ENCODE data around the gene HIF3A. TPM values are rescaled to one million over a fixed set of nuclear protein-coding genes. Genes with fewer than 3 reads are reported as not detected.

The HIF3A gene
- polyA plus RNA-seq, 2 of the 4 experiments (the other 2 are of a cell fraction): not detected

DNA sequence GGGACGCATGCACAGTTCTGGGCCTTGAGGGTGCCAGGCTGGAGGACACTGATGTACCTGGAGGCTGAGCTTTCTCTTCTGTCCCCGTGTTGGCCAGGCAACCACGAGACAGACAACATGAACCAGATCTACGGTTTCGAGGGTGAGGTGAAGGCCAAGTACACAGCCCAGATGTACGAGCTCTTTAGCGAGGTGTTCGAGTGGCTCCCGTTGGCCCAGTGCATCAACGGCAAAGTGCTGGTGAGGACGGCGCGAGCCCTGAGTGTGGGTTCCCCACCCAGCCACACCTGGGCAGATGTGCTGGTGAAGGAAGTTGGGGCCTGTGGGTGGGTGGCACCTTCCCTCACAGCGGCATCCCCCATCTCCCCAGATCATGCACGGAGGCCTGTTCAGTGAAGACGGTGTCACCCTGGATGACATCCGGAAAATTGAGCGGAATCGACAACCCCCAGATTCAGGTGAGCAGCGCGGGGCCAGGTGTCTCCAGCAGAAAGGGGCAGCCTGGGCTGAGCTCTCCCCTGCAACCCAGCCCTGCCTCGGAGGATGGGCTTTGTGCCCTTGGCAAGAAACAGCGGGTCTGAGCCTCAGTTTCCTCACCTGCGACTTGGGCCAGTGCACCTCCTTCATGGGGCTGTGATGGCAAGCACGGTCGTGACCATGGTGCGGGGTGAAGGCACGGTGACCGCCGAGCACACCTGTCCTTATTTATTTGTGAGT, 90.3 kb downstream of the HIF3A start:
- Histone ChIP-seq H3K9me3 (peaks cover 6% of the 10 kb centered on the region; the same call in 1 of the 3 replicates), H3K4me2 (no peak overlapping the region), H3K4me3 (no peak overlapping the region), H3K27ac (no peak overlapping the region), H3K4me1 (no peaks in the 10 kb centered on the region)
- ChIA-PET CTCF (interaction anchor here (0.5 to 30.8 kb wide), 11 partner anchors 10 to 308 kb away, joined by 3 to 501 read pairs (median 5); partner anchors contain the start of gene PPP5C), POLR2A (no interaction called here)
- WGBS (ENCODE audit: missing lambda C conversion rate): 98% methylated on average over 30 of the region's 30 CpGs
- DNase-seq (ENCODE audit: low read depth in 1 of 2, low spot score in 1 of 2): no peak
- TF ChIP-seq PBX3 (IDR thresholded peaks at IDR 0.05): no peak
- TF ChIP-seq USF2 (IDR thresholded peaks at IDR 0.05): no peak
- no peak for TF ChIP-seq FOXS1 (CRISPR knock-in tag; IDR thresholded peaks at IDR 0.05)
- TF ChIP-seq POLR2AphosphoS2 (conservative IDR thresholded peaks at IDR 0.05; ENCODE audit: low read length): no peak
- no peak for TF ChIP-seq POLR2A (IDR thresholded peaks at IDR 0.05; ENCODE audit: low read length)
- TF ChIP-seq ZSCAN20 (CRISPR knock-in tag; IDR thresholded peaks at IDR 0.05): no peak
- no peak for TF ChIP-seq MAX (IDR thresholded peaks at IDR 0.05)
- TF ChIP-seq JUNB (IDR thresholded peaks at IDR 0.05): no peak
- TF ChIP-seq, protein P1, sequence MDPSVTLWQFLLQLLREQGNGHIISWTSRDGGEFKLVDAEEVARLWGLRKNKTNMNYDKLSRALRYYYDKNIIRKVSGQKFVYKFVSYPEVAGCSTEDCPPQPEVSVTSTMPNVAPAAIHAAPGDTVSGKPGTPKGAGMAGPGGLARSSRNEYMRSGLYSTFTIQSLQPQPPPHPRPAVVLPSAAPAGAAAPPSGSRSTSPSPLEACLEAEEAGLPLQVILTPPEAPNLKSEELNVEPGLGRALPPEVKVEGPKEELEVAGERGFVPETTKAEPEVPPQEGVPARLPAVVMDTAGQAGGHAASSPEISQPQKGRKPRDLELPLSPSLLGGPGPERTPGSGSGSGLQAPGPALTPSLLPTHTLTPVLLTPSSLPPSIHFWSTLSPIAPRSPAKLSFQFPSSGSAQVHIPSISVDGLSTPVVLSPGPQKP (IDR thresholded peaks at IDR 0.05; ENCODE audit: low read depth, low read length): no peak
- no peak for TF ChIP-seq NFE2L2 (conservative IDR thresholded peaks at IDR 0.05; ENCODE audit: low read length)
- TF ChIP-seq MAFK (IDR thresholded peaks at IDR 0.05; ENCODE audit: partially characterized antibody): no peak
- TF ChIP-seq SREBF2 (IDR thresholded peaks at IDR 0.05): no peak
- TF ChIP-seq HOXA7 (CRISPR knock-in tag; IDR thresholded peaks at IDR 0.05): no peak
- no peak for TF ChIP-seq FOSL2 (IDR thresholded peaks at IDR 0.05)
- TF ChIP-seq FOSL2 (CRISPR knock-in tag; IDR thresholded peaks at IDR 0.05): no peak
- TF ChIP-seq, protein P2, sequence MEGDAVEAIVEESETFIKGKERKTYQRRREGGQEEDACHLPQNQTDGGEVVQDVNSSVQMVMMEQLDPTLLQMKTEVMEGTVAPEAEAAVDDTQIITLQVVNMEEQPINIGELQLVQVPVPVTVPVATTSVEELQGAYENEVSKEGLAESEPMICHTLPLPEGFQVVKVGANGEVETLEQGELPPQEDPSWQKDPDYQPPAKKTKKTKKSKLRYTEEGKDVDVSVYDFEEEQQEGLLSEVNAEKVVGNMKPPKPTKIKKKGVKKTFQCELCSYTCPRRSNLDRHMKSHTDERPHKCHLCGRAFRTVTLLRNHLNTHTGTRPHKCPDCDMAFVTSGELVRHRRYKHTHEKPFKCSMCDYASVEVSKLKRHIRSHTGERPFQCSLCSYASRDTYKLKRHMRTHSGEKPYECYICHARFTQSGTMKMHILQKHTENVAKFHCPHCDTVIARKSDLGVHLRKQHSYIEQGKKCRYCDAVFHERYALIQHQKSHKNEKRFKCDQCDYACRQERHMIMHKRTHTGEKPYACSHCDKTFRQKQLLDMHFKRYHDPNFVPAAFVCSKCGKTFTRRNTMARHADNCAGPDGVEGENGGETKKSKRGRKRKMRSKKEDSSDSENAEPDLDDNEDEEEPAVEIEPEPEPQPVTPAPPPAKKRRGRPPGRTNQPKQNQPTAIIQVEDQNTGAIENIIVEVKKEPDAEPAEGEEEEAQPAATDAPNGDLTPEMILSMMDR (IDR thresholded peaks at IDR 0.05): no peak
- TF ChIP-seq BCL3 (IDR thresholded peaks at IDR 0.05): no peak
- TF ChIP-seq FOSB (CRISPR knock-in tag; IDR thresholded peaks at IDR 0.05): no peak
- TF ChIP-seq TFCP2L1 (CRISPR knock-in tag; IDR thresholded peaks at IDR 0.05): no peak
- no peak for TF ChIP-seq ZNF302 (CRISPR knock-in tag; IDR thresholded peaks at IDR 0.05)
- TF ChIP-seq ZC3H11A (IDR thresholded peaks at IDR 0.05): no peak
- ATAC-seq: no peak
- no peak for FAIRE-seq

DNA sequence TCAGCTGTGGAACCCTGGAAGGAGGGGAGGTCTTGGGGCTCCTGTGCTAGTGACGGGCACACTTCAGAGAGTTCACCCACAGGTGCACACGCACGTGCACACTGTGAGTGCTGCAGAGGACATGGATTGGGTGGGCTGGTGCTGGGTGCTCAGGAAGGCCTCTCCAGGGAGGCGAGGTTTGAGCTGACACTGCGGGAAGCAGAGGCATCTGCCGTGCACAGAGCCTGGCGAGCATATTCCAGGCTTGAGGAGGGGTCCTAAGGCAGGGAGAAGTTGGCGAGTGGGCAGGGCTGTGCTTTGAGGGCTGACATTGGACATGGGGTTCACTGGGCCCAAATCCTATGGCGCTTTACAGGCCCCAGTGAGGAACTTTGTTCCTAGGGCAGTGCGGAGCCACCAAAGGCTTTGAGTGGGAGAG, 90.9 kb downstream of the HIF3A start:
- no peak for DNase-seq (ENCODE audit: low read depth in 1 of 2, low spot score in 1 of 2)
- no peak for FAIRE-seq
- Histone ChIP-seq H3K4me2 (no peak overlapping the region), H3K4me1 (no peaks in the 10 kb centered on the region), H3K27ac (no peak overlapping the region), H3K4me3 (no peak overlapping the region), H3K9me3 (peaks cover 6% of the 10 kb centered on the region; the same call in 1 of the 3 replicates)
- ChIA-PET CTCF (interaction anchor here (1.1 to 30.8 kb wide), 7 partner anchors 10 to 126 kb away, joined by 3 to 501 read pairs (median 5); no protein-coding TSS in a partner anchor), POLR2A (no interaction called here)
- TF ChIP-seq CBX8 (IDR thresholded peaks at IDR 0.05) (no peak), EP300 (IDR thresholded peaks at IDR 0.05) (no peak), MAZ (IDR thresholded peaks at IDR 0.05; ENCODE audit: borderline replicate concordance, low read depth, low read length) (no peak), BHLHE40 (IDR thresholded peaks at IDR 0.05; ENCODE audit: low read depth, low read length) (no peak), FOSB (CRISPR knock-in tag; IDR thresholded peaks at IDR 0.05) (no peak), ZFP36 (IDR thresholded peaks at IDR 0.05; ENCODE audit: borderline replicate concordance, partially characterized antibody) (no peak), ZC3H11A (IDR thresholded peaks at IDR 0.05) (no peak), CBX2 (IDR thresholded peaks at IDR 0.05; ENCODE audit: borderline replicate concordance, low read depth) (no peak), NFE2L2 (conservative IDR thresholded peaks at IDR 0.05; ENCODE audit: low read length) (no peak), HOXB13 (CRISPR knock-in tag; IDR thresholded peaks at IDR 0.05; ENCODE audit: low read depth) (no peak), NR3C1 (IDR thresholded peaks at IDR 0.05) (no peak), ESRRA (IDR thresholded peaks at IDR 0.05; ENCODE audit: borderline replicate concordance, low read length) (no peak), PHF8 (IDR thresholded peaks at IDR 0.05; ENCODE audit: borderline replicate concordance, low read depth) (no peak), HOXB5 (CRISPR knock-in tag; IDR thresholded peaks at IDR 0.05) (no peak)
- no peak for ATAC-seq
- 95% methylated on average over 10 of the region's 10 CpGs for WGBS (ENCODE audit: missing lambda C conversion rate)

Measured in A549 (cell line).